Natural killer cell (primary cell): ENCODE results near the gene NTM. TPM values are rescaled to one million over a fixed set of nuclear protein-coding genes. Genes with fewer than 3 reads are reported as not detected.

Experiments
- ATAC-seq, 3 donors: fragments of 150-1000 bp in 2 of 3; fragments of 200-7000 bp in 1 of 3; cut with Tn5 transposase; 1 replicate in 1 of 3; 2 replicates in 2 of 3; pipeline ENCODE4 v1.10.0; 2021; ENCODE audit warnings: mild to moderate bottlenecking in 2 of 3, moderate library complexity in 2 of 3
- DNase-seq, 2 donors: peaks; one replicate each; pipeline versions ENCODE4 v3.0.0 to v3.0.0-alpha.2; 2013 to 2021; ENCODE audit warnings: mixed read lengths in 1 of 2
- H3K27ac ChIP-seq: one replicate; pipeline ENCODE4 v1.5.1; 2013; ENCODE audit warnings: mild to moderate bottlenecking, low read length
- H3K27me3 ChIP-seq: one replicate; pipeline ENCODE4 v1.6.1; 2013; ENCODE audit warnings: low read length; ENCODE audit not compliant: control insufficient read depth, insufficient read depth
- H3K36me3 ChIP-seq: one replicate; pipeline ENCODE4 v1.6.1; 2013; ENCODE audit warnings: low read length; ENCODE audit not compliant: control insufficient read depth, insufficient read depth
- H3K4me1 ChIP-seq: one replicate; pipeline ENCODE4 v1.6.1; 2013; ENCODE audit warnings: low read length; ENCODE audit not compliant: control insufficient read depth, insufficient read depth
- H3K4me3 ChIP-seq: one replicate; pipeline ENCODE4 v1.5.1; 2013; ENCODE audit warnings: low read length
- H3K9me3 ChIP-seq: one replicate; pipeline ENCODE4 v1.6.1; 2013; ENCODE audit warnings: low read length; ENCODE audit not compliant: control insufficient read depth, insufficient read depth
- H3K27ac Mint-ChIP-seq, 2 donors: one replicate each; pipeline ENCODE4 v1.8.0; 2022; ENCODE audit warnings: mild to moderate bottlenecking in 2 of 2, mixed read lengths in 2 of 2, moderate library complexity in 1 of 2
- H3K27me3 Mint-ChIP-seq, 2 donors: one replicate each; pipeline ENCODE4 v1.8.0; 2022; ENCODE audit warnings: low read depth in 2 of 2, mixed read lengths in 2 of 2
- H3K36me3 Mint-ChIP-seq: one replicate; pipeline ENCODE4 v1.8.0; 2022; ENCODE audit warnings: mixed read lengths
- H3K4me1 Mint-ChIP-seq, 2 donors: one replicate each; pipeline ENCODE4 v1.8.0; 2022; ENCODE audit warnings: mixed read lengths in 2 of 2
- H3K4me3 Mint-ChIP-seq: one replicate; pipeline ENCODE4 v1.8.0; 2022; ENCODE audit warnings: mild to moderate bottlenecking, moderate library complexity, mixed read lengths
- H3K9me3 Mint-ChIP-seq, 2 donors: one replicate each; pipeline ENCODE4 v1.8.0; 2022; ENCODE audit warnings: mixed read lengths in 2 of 2
- WGBS: methylation state at CpG from one replicate; pipeline ENCODE4 v1.1.7; 2013; ENCODE audit warnings: missing lambda C conversion rate; ENCODE audit not compliant: insufficient coverage; 5-methylcytosine and 5-hydroxymethylcytosine counted together
- intact Hi-C: fragments of 100-400 bp; cut with micrococcal nuclease; formaldehyde crosslinking; loops from one replicate; pipeline ENCODE4 v1.14.2; 2022
- total RNA-seq, 4 donors: library from RNA; stranded (reverse); fragments of 120-200 nt in 1 of 4; gene quantifications; one replicate each; pipeline versions ENCODE4 v1.2.3 to v1.2.4, GENCODE V29; 2013 to 2022
- TF ChIP-seq, protein P1 (sequence below): fragments of 200-600 bp; IDR thresholded peaks from one replicate; pipeline ENCODE4 v1.8.0; 2022; ENCODE audit warnings: antibody characterized with exemption

The NTM gene
- total RNA-seq, 3 donors from 2014 or later (not counting 1 experiment from before 2014, with no cell fraction given), result not detected

DNA sequence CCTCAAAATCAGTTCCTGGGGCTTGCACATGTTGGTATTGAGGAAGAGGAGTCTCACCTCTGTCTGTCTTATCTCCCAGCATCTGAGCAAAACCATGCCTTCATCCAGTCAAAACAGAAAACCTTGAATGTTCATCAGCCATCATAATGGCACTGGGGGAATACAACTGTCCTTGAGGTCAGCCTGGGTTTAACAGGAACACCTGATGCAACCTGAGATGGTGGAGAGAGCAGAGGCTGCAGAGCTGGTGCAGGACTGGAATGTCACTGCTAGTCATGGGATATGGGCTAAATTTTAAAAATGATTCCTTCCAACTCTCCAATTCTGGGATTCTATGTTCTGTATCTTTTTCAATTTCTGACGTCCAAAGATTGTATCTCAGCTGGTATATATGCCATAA is 931.0 kb downstream of the NTM start:
- TF ChIP-seq, protein P1, sequence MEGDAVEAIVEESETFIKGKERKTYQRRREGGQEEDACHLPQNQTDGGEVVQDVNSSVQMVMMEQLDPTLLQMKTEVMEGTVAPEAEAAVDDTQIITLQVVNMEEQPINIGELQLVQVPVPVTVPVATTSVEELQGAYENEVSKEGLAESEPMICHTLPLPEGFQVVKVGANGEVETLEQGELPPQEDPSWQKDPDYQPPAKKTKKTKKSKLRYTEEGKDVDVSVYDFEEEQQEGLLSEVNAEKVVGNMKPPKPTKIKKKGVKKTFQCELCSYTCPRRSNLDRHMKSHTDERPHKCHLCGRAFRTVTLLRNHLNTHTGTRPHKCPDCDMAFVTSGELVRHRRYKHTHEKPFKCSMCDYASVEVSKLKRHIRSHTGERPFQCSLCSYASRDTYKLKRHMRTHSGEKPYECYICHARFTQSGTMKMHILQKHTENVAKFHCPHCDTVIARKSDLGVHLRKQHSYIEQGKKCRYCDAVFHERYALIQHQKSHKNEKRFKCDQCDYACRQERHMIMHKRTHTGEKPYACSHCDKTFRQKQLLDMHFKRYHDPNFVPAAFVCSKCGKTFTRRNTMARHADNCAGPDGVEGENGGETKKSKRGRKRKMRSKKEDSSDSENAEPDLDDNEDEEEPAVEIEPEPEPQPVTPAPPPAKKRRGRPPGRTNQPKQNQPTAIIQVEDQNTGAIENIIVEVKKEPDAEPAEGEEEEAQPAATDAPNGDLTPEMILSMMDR, result no peak
- WGBS, result no CpG with 5 or more reads among the region's 1 CpG
- no peak for ATAC-seq
- Mint-ChIP-seq H3K9me3 (peaks cover 3 to 9% of the 10 kb centered on the region in 2 donors), H3K27ac (no peak overlapping the region), H3K4me1 (no peaks in the 10 kb centered on the region), H3K36me3 (no peaks in the 10 kb centered on the region), H3K4me3 (no peak overlapping the region), H3K27me3 (no peaks in the 10 kb centered on the region)
- no peaks in the 10 kb centered on the region for H3K9me3 ChIP-seq
- no peak overlapping the region for H3K4me3 ChIP-seq
- H3K36me3 ChIP-seq, result no peaks in the 10 kb centered on the region
- no peak overlapping the region for H3K27ac ChIP-seq
- no peak for DNase-seq
- intact Hi-C loops, result no loop called here
- no peaks in the 10 kb centered on the region for H3K4me1 ChIP-seq
- no peaks in the 10 kb centered on the region for H3K27me3 ChIP-seq

- Mint-ChIP-seq H3K27ac (no peak overlapping the region), H3K4me3 (no peak overlapping the region), H3K9me3 (peaks cover 3 to 9% of the 10 kb centered on the region in 2 donors), H3K4me1 (no peaks in the 10 kb centered on the region), H3K36me3 (no peaks in the 10 kb centered on the region), H3K27me3 (no peaks in the 10 kb centered on the region)
- Histone ChIP-seq H3K4me1 (no peaks in the 10 kb centered on the region), H3K4me3 (no peak overlapping the region), H3K9me3 (no peaks in the 10 kb centered on the region), H3K27ac (no peak overlapping the region), H3K27me3 (no peaks in the 10 kb centered on the region), H3K36me3 (no peaks in the 10 kb centered on the region)
- ATAC-seq (no peak), DNase-seq (no peak)
- 84% methylated on average over 3 of the region's 3 CpGs for WGBS
- TF ChIP-seq, protein P1, result no peak
- intact Hi-C loops, result no loop called here
Measured at GRCh38 chr11:132301900-132302299, 931.5 kb downstream of the NTM start.

GRCh38 chr11:132307309-132308020 is 937.0 kb downstream of the NTM start:
- H3K4me1 ChIP-seq, result no peaks in the 10 kb centered on the region
- no peaks in the 10 kb centered on the region for H3K36me3 Mint-ChIP-seq
- TF ChIP-seq, protein P1, result no peak
- no peak overlapping the region for H3K27ac Mint-ChIP-seq
- H3K4me3 ChIP-seq, result no peak overlapping the region
- WGBS, result 90% methylated on average over 21 of the region's 21 CpGs
- H3K27me3 Mint-ChIP-seq, result no peaks in the 10 kb centered on the region
- no peak for DNase-seq
- no peak overlapping the region for H3K27ac ChIP-seq
- H3K9me3 ChIP-seq, result no peaks in the 10 kb centered on the region
- no peaks in the 10 kb centered on the region for H3K36me3 ChIP-seq
- no peak for ATAC-seq
- intact Hi-C loops, result no loop called here
- H3K4me1 Mint-ChIP-seq, result no peaks in the 10 kb centered on the region
- no peaks in the 10 kb centered on the region for H3K27me3 ChIP-seq
- H3K4me3 Mint-ChIP-seq, result no peak overlapping the region
- peaks cover 3 to 6% of the 10 kb centered on the region in 2 donors for H3K9me3 Mint-ChIP-seq
